NCI-H2196 treated with DMSO at 0.1 percent for 48 hours (cell line): ENCODE measurements around the gene ERN1.

Experiments
- DNase-seq: peaks from one replicate; lab custom pipeline; 2025; ENCODE audit not compliant: unreplicated experiment; lab: John Stamatoyannopoulos, UW

Gene ERN1

GRCh38 chr17:64111831-64112230, 18.1 kb downstream of the ERN1 start:
- no peak for DNase-seq

- no peak for DNase-seq
Measured at GRCh38 chr17:64110379-64111152, 19.4 kb downstream of the ERN1 start.

DNA sequence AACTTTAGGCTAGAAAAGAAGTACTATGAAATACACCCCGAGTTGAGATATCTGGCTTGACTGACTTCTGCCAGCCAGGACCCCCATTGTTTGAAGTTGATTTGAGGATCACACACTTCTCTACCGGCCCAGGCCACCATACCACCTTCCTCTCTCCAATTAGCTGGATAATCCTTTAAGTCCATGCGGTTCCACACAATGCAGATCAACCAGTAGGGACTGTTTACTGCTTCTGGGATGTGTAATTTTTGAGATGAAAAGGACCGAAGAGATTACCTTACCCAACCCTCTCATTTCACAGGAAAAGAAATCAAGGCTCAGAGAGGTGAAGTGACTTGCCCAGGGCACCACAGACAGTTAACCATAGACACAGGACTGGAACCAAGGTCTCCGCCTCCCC, 20.5 kb downstream of the ERN1 start:
- DNase-seq = no peak

GRCh38 chr17:64107500-64108236, 22.3 kb downstream of the ERN1 start:
- DNase-seq = peak; percentile 22

DNA sequence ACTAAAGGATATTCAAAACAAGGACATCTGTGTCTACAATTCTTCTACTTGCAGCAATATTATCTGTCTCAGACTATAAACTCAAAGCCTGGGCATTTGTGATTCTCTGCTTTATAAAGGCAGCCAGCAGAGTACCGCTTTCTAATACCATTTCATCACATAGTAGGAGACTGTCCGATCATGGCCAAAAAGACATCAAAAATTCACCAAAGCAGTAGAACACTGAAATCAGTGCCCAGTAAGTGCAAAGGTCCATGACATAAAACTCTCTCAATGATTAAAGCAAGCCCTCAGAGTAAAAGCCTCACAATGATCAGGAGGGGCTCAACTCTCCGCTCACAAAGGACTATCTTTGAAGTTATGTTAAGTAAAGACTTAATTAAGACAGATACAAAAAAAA, 23.0 kb downstream of the ERN1 start:
- DNase-seq = no peak

DNA sequence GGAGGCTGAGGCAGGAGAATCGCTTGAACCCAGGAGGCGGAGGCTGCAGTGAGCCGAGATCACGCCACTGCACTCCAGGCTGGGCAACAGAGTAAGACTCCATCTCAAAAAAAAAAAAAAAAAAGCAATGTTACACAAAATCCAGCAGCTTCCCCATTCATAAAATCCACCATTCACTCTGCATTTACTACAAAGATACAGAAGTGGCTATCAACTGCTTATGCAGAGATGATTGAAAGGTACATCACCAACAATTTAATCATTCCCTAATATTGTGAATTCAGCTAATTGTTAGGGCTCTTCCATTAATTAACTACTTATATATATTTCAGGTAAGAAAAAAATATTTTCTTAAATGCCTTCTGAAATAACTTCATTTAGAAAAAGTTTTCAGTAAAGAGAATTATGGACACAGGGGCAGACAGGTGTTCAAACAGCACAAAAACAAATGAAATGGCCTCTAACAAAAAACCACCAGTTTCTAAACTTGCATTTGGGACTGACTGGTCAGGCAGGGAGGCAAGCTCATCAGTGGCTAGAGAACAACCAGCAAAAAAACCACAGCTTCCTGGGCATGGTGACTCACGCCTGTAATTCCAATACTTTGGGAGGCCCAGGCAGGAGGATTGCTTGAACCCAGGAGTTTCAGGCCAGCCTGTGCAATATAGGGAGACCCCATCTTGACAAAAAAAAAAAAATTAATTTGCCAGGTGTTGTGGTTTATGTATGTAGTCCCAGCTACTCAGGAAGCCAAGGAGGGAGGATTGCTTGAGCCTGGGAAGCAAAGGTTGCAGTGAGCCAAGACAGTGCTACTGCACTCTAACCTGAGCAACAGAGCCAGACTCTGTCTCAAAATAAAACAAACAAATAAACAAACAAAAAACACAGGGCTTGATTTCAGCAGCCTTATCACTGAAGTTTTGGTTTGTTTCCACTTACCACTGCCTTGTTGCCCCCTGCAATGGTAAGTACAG, 26.3 kb downstream of the ERN1 start:
- DNase-seq = no peak

DNA sequence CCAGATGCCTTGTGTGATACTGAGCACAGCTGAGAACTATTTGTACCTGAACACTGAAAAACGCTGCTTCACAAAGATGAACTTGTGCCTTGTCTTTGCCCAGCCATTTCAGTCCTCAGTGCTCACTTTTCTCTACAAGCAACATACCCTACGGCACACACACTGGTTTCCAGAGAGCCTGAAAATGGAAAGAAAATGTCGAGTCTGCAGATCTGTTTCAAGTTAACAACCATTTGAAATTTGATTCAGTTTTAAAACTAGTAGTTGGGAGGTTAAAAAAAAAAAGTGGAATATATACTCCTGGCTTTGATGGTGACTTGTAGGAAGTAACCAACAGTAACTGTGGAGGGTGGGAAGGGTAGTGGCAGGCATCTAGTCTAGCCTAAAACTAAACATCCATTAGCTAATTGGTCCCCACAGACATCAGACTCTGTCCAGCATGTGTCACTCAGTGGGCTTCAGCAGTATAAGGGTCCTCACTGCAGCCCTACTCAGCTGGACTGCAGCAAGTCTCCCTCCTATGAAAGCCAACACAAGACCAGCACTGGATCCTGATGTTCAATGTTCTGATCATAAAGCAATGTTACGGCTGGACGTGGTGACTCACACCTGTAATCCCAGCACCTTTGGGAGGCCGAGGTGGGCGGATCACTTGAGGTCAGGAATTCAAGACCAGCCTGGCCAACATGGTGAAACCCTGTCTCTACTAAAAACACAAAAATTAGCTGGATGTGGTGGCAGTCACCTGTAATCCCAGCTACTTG, 27.1 kb downstream of the ERN1 start:
- no peak for DNase-seq

DNA sequence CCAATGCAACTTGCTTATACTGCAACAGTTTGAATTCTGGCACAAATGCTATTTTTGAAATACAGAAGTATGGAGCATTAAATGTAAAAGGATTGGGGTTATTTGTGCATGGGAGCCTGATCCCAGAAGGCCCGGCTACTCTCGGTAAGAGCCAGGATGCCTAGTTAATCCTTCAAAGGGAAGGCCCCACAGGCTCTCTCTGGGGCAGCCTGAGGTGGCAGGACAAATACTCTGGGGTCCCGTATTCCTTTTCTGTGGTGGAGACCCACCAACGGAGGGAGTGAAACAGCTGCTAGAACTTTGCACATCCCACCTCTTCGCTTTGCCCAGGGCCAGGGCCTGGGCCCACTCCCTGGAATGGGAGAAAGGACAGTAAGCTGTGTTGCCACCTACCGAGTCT, 30.4 kb downstream of the ERN1 start:
- DNase-seq = no peak

GRCh38 chr17:64097196-64097936, 32.6 kb downstream of the ERN1 start:
- no peak for DNase-seq

DNA sequence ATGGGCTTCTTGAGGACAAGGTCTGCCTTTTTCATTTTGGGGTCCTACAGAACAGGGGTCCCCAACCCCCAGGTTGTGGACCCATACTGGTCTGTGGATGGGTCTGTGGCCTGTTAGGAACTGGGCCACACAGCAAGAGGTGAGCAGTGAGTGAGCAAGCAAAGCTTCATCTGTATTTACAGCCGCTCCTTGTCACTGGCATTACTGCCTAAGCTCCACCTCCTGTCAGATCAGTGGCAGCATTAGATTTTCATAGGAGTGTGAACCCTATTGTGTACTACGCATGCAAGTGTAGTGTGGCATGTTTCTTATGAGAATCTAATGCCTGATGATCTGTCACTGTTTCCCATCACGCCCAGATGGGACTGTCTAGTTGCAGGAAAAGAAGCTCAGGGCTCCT, 33.9 kb downstream of the ERN1 start:
- DNase-seq = no peak

- DNase-seq = peak; percentile 60
Measured at GRCh38 chr17:64095144-64095882, 34.6 kb downstream of the ERN1 start.

DNA sequence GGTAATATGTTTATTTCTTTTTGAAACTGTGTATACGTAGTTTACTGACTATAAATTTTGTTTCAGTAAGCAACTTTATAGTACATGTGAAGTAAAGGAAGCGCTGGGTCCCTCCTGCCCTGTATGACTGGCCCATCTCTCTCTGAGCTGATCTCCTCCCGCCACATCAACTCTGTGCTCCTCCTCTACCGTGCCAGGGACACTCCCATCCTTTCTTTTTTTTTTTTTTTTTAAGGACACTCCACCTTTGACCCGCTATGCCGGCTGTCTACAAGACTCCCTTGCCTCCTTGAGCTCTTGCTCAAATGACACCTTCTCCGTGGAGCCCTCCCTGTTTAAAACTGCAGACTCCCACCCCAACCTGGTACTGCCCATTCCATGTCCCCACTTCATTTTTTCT, 35.5 kb downstream of the ERN1 start:
- no peak for DNase-seq

DNA sequence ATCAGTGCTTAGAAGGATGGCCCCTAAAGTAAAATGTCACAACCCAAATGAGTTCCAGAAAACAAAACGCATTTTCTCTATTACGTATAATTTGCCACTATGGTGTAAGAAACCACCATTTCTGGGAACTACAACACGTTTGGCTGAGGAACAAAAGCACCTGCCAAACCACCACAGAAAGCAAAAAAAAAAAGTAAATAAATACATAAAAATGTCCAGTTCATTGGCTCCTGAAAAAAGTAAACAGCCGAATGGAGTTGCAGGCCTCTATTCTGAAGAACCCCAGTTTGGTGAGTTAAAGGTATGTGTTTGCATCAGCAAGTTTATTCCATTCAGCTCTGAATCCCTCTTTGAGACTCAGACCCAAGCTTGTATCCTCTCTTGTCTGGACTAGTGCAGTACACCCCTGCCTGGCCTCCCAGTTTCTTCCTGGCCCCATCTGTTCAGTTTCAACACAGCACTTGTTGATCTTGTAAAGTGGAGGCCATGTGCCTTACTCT, 36.9 kb downstream of the ERN1 start:
- DNase-seq = no peak

- no peak for DNase-seq
Measured at GRCh38 chr17:64092113-64092512, 37.8 kb downstream of the ERN1 start.

GRCh38 chr17:64091571-64091970, 38.4 kb downstream of the ERN1 start:
- no peak for DNase-seq

DNA sequence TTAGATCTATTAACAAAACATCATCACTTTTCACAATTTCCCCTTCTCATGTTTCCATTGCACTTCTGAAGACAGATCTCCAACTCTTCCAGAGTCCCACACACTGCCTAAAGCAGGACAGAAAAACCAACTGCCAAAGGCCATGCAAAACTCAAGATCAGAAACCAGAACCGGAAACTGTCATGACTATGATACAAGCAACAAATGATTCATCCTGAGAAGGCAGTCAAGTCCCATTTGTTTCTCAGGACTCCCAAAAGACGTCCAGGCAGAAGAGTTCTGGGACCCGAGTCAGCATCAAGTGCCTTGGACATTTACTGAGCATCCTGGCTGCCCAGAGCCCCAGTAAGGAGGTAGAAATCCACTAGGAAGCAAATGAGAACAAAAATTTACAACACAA, 38.8 kb downstream of the ERN1 start:
- DNase-seq = no peak

- no peak for DNase-seq
Measured at GRCh38 chr17:64090144-64090543, 39.8 kb downstream of the ERN1 start.

- DNase-seq = no peak
Measured at GRCh38 chr17:64087252-64088005, 42.5 kb downstream of the ERN1 start.

GRCh38 chr17:64085650-64086005, 44.3 kb downstream of the ERN1 start:
- DNase-seq = no peak
